ENCODE measurements around the gene SEMA3B. TPM values are rescaled to one million over a fixed set of nuclear protein-coding genes. Genes with fewer than 3 reads are reported as not detected.

SEMA3B gene
- total RNA-seq, 4 donors from 2014 or later: 59.5 to 423 (median 122) TPM

- WGBS, 2 donors (ENCODE audit: low coverage in 1 of 2): 23% methylated on average over 18 of the region's 26 CpGs; no CpG with 5 or more reads in 1 of the 2 donors
- intact Hi-C loops (cut with DNase I; ENCODE audit: low total_unique reads) (loop anchor here (5.0 to 10.0 kb wide), 2 partner anchors 82 to 150 kb away; partner anchors contain the start of gene GNAT1), in situ Hi-C loops (cut with MboI; ENCODE audit: low pct_ligation_motif_present in 1 of 4, low pct_unique_long_range_greater_than_20kb in 1 of 4, low sequenced_read_pairs in 3 of 4) (loop anchor here in 1 of 4 donors (5.0 kb wide), 1 partner anchor 82 kb away; the partner anchor contains the start of gene GNAT1)
- TF ChIP-seq POLR2AphosphoS5 (IDR thresholded peaks at IDR 0.05) (no peak), CTCF (IDR thresholded peaks at IDR 0.05) (peak; percentile 74 to 91 (median 79)), POLR2A (IDR thresholded peaks at IDR 0.05) (no peak)
- Histone ChIP-seq H3K27me3 (peaks cover 33% of the 10 kb centered on the region), H3K9me3 (no peaks in the 10 kb centered on the region), H3K27ac (no peak overlapping the region), H3K36me3 (no peaks in the 10 kb centered on the region), H3K4me3 (no peak overlapping the region), H3K4me1 (peaks cover 7 to 41% (median 24%) of the 10 kb centered on the region in 4 donors)
- peak; percentile 84 for DNase-seq
These were observed 5.6 kb downstream of the SEMA3B start for GRCh38 chr3:50274371-50275104.

DNA sequence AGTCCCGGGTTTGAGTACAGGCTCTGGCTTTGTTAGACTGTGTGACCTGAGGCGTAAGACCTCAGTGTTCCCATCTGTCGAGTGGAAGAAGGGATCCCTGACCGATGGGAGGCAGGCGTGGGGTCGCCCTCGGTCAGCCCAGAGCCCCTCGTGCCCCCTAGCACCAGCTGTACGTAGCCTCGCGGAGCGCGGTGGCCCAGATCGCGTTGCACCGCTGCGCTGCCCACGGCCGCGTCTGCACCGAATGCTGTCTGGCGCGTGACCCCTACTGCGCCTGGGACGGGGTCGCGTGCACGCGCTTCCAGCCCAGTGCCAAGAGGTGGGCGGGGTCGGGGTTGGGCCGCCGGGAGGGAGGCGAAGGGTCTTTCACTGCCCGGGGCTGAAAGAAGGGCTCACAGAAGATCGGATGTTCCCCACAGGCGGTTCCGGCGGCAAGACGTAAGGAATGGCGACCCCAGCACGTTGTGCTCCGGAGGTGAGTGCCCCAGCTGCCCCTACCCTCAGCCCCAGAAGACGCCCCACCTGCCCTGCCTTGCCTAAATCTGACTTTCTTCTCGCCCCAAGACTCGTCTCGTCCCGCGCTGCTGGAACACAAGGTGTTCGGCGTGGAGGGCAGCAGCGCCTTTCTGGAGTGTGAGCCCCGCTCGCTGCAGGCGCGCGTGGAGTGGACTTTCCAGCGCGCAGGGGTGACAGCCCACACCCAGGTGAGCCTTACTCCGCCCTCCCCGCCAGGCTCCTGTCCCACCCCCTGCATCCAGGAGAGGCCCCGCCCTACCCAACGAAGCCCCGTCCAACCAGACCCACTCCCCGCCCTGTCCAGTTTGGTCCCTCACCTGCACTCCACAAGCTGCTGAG, 6.4 kb downstream of the SEMA3B start:
- H3K4me3 ChIP-seq: no peak overlapping the region
- H3K27ac ChIP-seq: no peak overlapping the region
- WGBS, 2 donors (ENCODE audit: low coverage in 1 of 2): 74% methylated on average over 65 of the region's 65 CpGs; no CpG with 5 or more reads in 1 of the 2 donors
- H3K9me3 ChIP-seq: no peaks in the 10 kb centered on the region
- TF ChIP-seq EP300 (IDR thresholded peaks at IDR 0.05; ENCODE audit: low read depth) (no peak), CTCF (IDR thresholded peaks at IDR 0.05) (no peak), POLR2A (IDR thresholded peaks at IDR 0.05) (no peak), POLR2AphosphoS5 (IDR thresholded peaks at IDR 0.05) (no peak)
- in situ Hi-C loops (cut with MboI; ENCODE audit: low pct_ligation_motif_present in 1 of 4, low pct_unique_long_range_greater_than_20kb in 1 of 4, low sequenced_read_pairs in 3 of 4): no loop called here
- no peaks in the 10 kb centered on the region for H3K36me3 ChIP-seq
- peaks cover 33% of the 10 kb centered on the region for H3K27me3 ChIP-seq
- H3K4me1 ChIP-seq: peaks cover 7 to 32% (median 16%) of the 10 kb centered on the region in 4 donors
- DNase-seq: no peak
- intact Hi-C loops (cut with DNase I; ENCODE audit: low total_unique reads): loop anchor here (10.0 kb wide), 1 partner anchor 151 kb away; no protein-coding TSS in a partner anchor

- H3K9me3 ChIP-seq: no peaks in the 10 kb centered on the region
- no peak for DNase-seq
- in situ Hi-C loops (cut with MboI; ENCODE audit: low pct_ligation_motif_present in 1 of 4, low pct_unique_long_range_greater_than_20kb in 1 of 4, low sequenced_read_pairs in 3 of 4) (no loop called here), intact Hi-C loops (cut with DNase I; ENCODE audit: low total_unique reads) (loop anchor here (10.0 kb wide), 1 partner anchor 151 kb away; no protein-coding TSS in a partner anchor)
- TF ChIP-seq POLR2A (IDR thresholded peaks at IDR 0.05) (no peak), POLR2AphosphoS5 (IDR thresholded peaks at IDR 0.05) (no peak), CTCF (IDR thresholded peaks at IDR 0.05) (no peak), EP300 (IDR thresholded peaks at IDR 0.05; ENCODE audit: low read depth) (no peak)
- 67 to 75% methylated on average over 8 to 65 of the region's 79 CpGs for WGBS, 2 donors (ENCODE audit: low coverage in 1 of 2)
- H3K4me3 ChIP-seq: no peak overlapping the region
- H3K27me3 ChIP-seq: peaks cover 33% of the 10 kb centered on the region
- H3K36me3 ChIP-seq: no peaks in the 10 kb centered on the region
- H3K27ac ChIP-seq: no peak overlapping the region
- peaks cover 7 to 29% (median 14%) of the 10 kb centered on the region in 4 donors for H3K4me1 ChIP-seq
These were observed 7.2 kb downstream of the SEMA3B start for GRCh38 chr3:50275996-50276761.
